ENCODE results near the gene ARPIN. TPM values are rescaled to one million over a fixed set of nuclear protein-coding genes. Genes with fewer than 3 reads are reported as not detected.

ARPIN gene
- total RNA-seq, 2 experiments from 2014 or later, result not detected

- POLR2A ChIA-PET, result no interaction called here
- H3K36me3 ChIP-seq (ENCODE audit: insufficient read depth, low read length), result no peaks in the 10 kb centered on the region
- no TSS peak for BruUV-seq (replicated peaks)
- H2AFZ ChIP-seq (ENCODE audit: low read length), result no peak overlapping the region
- CTCF ChIA-PET (ENCODE audit: unreplicated experiment), result no interaction called here
- H3K79me2 ChIP-seq (ENCODE audit: insufficient read depth, low read depth, low read length), result no peaks in the 10 kb centered on the region
- intact Hi-C loops (cut with micrococcal nuclease; ENCODE audit: unreplicated experiment), result no loop called here
- H4K20me1 ChIP-seq (ENCODE audit: insufficient read depth, low read length), result no peaks in the 10 kb centered on the region
- H3K4me1 ChIP-seq (ENCODE audit: insufficient read depth, low read length, poor library complexity, severe bottlenecking), result no peaks in the 10 kb centered on the region
- H3K4me2 ChIP-seq (ENCODE audit: low read length), result no peak overlapping the region
- no peak for DNase-seq (ENCODE audit: low spot score)
- H3K27ac ChIP-seq (ENCODE audit: low read depth, low read length, poor library complexity, severe bottlenecking), result no peak overlapping the region
- no peak overlapping the region for H3K4me3 ChIP-seq (ENCODE audit: low read depth, low read length, poor library complexity, severe bottlenecking)
- TF ChIP-seq CTCF (conservative IDR thresholded peaks at IDR 0.05; ENCODE audit: low read length), result no peak
- TF ChIP-seq EZH2phosphoT487 (IDR thresholded peaks at IDR 0.05; ENCODE audit: borderline replicate concordance, low read depth, low read length), result no peak
- no peaks in the 10 kb centered on the region for H3K9me3 ChIP-seq (ENCODE audit: low read length)
- no peaks in the 10 kb centered on the region for H3K9me2 ChIP-seq (ENCODE audit: insufficient read depth, low read length)
Observed at GRCh38 chr15:89936051-89936785, 23.5 kb upstream of the ARPIN start.

GRCh38 chr15:89932880-89933279, 20.1 kb upstream of the ARPIN start:
- no peak overlapping the region for H2AFZ ChIP-seq (ENCODE audit: low read length)
- intact Hi-C loops (cut with micrococcal nuclease; ENCODE audit: unreplicated experiment), result no loop called here
- no peaks in the 10 kb centered on the region for H4K20me1 ChIP-seq (ENCODE audit: insufficient read depth, low read length)
- no peak overlapping the region for H3K4me3 ChIP-seq (ENCODE audit: low read depth, low read length, poor library complexity, severe bottlenecking)
- H3K9me2 ChIP-seq (ENCODE audit: insufficient read depth, low read length), result no peaks in the 10 kb centered on the region
- H3K79me2 ChIP-seq (ENCODE audit: insufficient read depth, low read depth, low read length), result no peaks in the 10 kb centered on the region
- H3K9me3 ChIP-seq (ENCODE audit: low read length), result no peaks in the 10 kb centered on the region
- BruUV-seq (replicated peaks), result no TSS peak
- H3K36me3 ChIP-seq (ENCODE audit: insufficient read depth, low read length), result no peaks in the 10 kb centered on the region
- ChIA-PET CTCF (ENCODE audit: unreplicated experiment) (no interaction called here), POLR2A (interaction anchor here (0.7 kb wide), 1 partner anchor 15 kb away, joined by 3 read pairs; no protein-coding TSS in a partner anchor)
- H3K27ac ChIP-seq (ENCODE audit: low read depth, low read length, poor library complexity, severe bottlenecking), result no peak overlapping the region
- H3K4me1 ChIP-seq (ENCODE audit: insufficient read depth, low read length, poor library complexity, severe bottlenecking), result no peaks in the 10 kb centered on the region
- no peak overlapping the region for H3K4me2 ChIP-seq (ENCODE audit: low read length)
- DNase-seq (ENCODE audit: low spot score), result no peak
- TF ChIP-seq CTCF (conservative IDR thresholded peaks at IDR 0.05; ENCODE audit: low read length) (no peak), EZH2phosphoT487 (IDR thresholded peaks at IDR 0.05; ENCODE audit: borderline replicate concordance, low read depth, low read length) (no peak)

- no peaks in the 10 kb centered on the region for H3K9me2 ChIP-seq (ENCODE audit: insufficient read depth, low read length)
- no peak for DNase-seq (ENCODE audit: low spot score)
- no peak overlapping the region for H3K27ac ChIP-seq (ENCODE audit: low read depth, low read length, poor library complexity, severe bottlenecking)
- no peak overlapping the region for H2AFZ ChIP-seq (ENCODE audit: low read length)
- intact Hi-C loops (cut with micrococcal nuclease; ENCODE audit: unreplicated experiment), result no loop called here
- CTCF ChIA-PET (ENCODE audit: unreplicated experiment), result no interaction called here
- no peaks in the 10 kb centered on the region for H3K4me1 ChIP-seq (ENCODE audit: insufficient read depth, low read length, poor library complexity, severe bottlenecking)
- no TSS peak for BruUV-seq (replicated peaks)
- no peaks in the 10 kb centered on the region for H3K9me3 ChIP-seq (ENCODE audit: low read length)
- H4K20me1 ChIP-seq (ENCODE audit: insufficient read depth, low read length), result no peaks in the 10 kb centered on the region
- no peak for TF ChIP-seq EZH2phosphoT487 (IDR thresholded peaks at IDR 0.05; ENCODE audit: borderline replicate concordance, low read depth, low read length)
- no peak for TF ChIP-seq CTCF (conservative IDR thresholded peaks at IDR 0.05; ENCODE audit: low read length)
- no peak overlapping the region for H3K4me3 ChIP-seq (ENCODE audit: low read depth, low read length, poor library complexity, severe bottlenecking)
- POLR2A ChIA-PET, result interaction anchor here (0.5 to 0.6 kb wide), 2 partner anchors 9 to 142 kb away, joined by 3 to 4 read pairs; no protein-coding TSS in a partner anchor
- no peak overlapping the region for H3K4me2 ChIP-seq (ENCODE audit: low read length)
- no peaks in the 10 kb centered on the region for H3K79me2 ChIP-seq (ENCODE audit: insufficient read depth, low read depth, low read length)
- no peaks in the 10 kb centered on the region for H3K36me3 ChIP-seq (ENCODE audit: insufficient read depth, low read length)
Observed at GRCh38 chr15:89928421-89928820, 15.7 kb upstream of the ARPIN start.

All from OCI-LY7 (cell line).